Astrocyte of the hippocampus (primary cell): ENCODE results near the gene DTWD2.
"Not testable (repeated sequence)": the region's sequence is repeated elsewhere in the genome, so short reads cannot be mapped to it uniquely, and the experiment has no call there.

Experiments used
- DNase-seq: peaks from one replicate; pipeline ENCODE4 v3.0.0; 2011; ENCODE audit warnings: low read depth, low spot score

Gene DTWD2

GRCh38 chr5:118876852-118877251 lies 111.5 kb downstream of the DTWD2 start:
- DNase-seq = not testable (repeated sequence)

GRCh38 chr5:118875131-118875530 lies 113.2 kb downstream of the DTWD2 start:
- no peak for DNase-seq

GRCh38 chr5:118873417-118873816 lies 114.9 kb downstream of the DTWD2 start:
- no peak for DNase-seq

DNA sequence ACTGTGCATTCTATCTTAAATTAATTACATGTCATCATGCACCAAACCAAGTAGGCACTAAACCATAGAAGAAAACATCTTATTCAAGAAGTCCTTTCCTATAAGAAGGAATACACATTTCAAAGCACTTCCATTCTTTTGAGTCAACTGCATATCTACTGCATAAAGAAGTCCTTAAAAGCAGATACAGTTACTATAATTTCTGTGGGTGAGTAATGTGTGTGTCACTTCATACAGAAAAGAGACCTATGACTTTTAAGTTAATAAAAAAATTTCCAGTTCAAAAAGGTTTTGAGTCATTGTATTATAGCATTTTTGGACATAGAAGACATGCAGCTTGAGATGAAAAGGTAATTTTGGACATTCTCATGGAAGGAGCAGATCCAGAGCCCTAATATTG lies 125.0 kb downstream of the DTWD2 start:
- no peak for DNase-seq

DNA sequence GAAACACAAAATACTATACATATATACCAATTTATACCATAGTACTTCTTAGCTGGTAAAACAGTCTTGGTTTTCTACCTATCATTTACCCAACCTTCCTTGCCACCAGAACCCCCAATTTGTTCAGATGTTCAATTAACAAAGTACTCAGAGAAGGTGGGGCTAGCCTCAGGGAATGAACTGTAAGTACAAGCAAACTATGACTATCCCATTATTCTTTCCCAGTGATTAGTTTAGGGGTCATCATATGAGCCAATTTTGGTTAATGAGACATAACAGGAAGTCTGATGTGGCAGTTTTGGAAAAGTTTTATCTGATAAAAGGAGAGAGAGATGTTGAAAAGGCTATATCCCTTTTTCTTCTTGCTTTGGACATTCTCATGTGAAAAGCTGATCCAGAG lies 125.8 kb downstream of the DTWD2 start:
- DNase-seq = no peak

DNA sequence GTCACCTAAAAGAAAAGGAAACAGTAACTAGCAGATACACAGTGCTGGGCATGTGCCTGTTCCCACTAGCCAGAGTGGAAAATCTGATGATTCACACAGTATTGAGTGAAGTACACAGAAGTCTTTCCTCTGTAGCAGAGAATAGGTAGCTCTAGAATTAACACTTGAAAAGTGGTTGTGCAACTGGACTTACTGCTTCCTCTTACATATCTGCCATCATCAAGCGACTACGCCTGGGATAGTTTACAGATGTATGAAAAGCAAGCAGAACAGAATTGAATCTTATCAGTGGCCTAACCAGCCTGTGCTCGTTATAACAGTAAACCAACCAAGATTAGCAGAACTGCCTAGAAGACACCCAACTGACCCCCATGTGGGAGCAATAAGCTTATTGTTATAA lies 130.6 kb downstream of the DTWD2 start:
- DNase-seq = peak; percentile 61

DNA sequence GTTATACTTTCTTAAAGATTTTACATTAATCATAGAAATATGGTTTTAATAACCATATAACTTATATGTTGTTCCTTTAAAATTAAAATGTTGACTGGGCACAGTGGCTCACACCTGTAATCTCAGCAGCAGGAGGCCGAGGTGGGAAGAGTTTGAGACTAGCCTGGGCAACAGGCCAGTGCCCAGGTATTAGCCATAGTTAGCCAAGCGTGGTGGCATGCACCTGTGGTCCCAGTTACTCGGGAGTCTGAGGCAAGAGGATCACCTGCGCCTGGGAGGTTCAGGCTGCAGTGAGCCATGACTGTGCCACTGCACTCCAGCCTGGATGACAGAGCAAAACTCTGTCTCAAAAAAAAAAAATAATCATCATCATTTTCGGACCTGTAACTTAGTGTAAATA lies 133.5 kb downstream of the DTWD2 start:
- no peak for DNase-seq

- not testable (repeated sequence) for DNase-seq
These were observed 136.6 kb downstream of the DTWD2 start for GRCh38 chr5:118851785-118852184.

DNA sequence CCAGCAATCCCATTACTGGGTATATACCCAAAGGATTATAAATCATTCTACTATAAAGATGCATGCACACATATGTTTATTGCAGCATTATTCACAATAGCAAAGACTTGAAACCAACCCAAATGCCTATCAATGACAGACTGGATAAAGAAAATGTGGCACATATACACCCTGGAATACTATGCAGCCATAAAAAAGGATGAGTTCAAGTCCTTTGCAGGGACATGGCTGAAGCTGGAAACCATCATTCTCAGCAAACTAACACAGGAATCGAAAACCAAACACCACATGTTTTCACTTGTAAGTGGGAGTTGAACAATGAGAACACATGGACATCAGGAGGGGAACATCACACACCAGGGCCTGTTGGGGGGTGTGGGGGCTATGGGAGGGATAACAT lies 138.8 kb downstream of the DTWD2 start:
- DNase-seq = not testable (repeated sequence)

DNA sequence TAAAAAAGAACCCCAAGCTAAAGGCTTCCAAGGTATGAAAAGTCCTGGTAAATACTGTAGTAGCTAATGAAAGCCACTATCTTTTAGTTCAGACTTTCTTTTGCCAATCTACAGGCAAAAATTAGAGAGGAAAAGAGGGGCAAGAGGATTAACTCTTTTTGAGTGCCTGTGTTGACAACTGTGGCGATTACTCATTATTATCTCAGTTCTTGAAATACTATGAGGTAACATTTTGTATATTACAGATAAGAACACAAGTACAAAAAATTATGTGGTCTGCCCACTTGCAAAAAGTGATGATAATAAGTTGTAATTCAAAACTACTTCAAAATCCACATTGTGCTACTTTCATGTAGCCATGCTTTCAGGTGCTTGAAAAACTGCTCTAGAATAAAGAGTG lies 144.0 kb downstream of the DTWD2 start:
- DNase-seq = no peak

DNA sequence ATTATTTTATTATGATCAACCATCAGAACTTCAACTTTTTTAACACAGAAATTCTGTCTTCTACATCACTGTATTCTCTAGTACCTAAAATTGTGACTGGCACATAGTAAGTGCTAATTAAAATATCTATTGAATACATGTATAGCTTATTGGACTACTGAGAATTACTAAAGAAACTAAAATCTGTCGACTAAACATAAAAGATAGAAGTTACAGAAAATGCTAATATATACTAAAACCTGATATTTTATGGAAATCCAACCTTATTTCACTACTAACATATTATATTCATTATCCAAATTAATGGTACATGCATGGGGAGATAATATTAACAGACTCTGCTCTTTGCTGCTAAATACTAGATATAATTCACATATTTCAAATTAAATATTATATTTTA lies 153.6 kb downstream of the DTWD2 start:
- no peak for DNase-seq

DNA sequence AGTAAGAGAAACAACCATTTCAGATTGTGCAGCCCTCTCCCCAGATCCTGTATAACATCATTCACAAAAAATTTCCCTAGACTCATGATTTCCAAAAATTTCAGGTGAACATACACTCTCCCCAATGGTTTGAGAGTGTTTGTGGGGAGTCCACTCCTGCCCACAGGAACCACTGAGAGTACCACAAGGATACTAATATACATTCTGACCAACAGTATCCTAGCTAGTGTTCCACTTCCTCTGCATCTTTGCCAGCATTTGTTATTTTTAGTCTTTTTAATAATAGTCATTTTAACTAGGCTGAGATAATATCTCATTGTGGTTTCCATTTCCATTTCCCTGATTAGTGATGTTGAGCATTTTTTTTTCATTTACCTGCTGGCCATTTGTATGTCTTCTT lies 155.4 kb downstream of the DTWD2 start:
- DNase-seq = no peak

GRCh38 chr5:118825226-118825625 lies 163.1 kb downstream of the DTWD2 start:
- no peak for DNase-seq

DNA sequence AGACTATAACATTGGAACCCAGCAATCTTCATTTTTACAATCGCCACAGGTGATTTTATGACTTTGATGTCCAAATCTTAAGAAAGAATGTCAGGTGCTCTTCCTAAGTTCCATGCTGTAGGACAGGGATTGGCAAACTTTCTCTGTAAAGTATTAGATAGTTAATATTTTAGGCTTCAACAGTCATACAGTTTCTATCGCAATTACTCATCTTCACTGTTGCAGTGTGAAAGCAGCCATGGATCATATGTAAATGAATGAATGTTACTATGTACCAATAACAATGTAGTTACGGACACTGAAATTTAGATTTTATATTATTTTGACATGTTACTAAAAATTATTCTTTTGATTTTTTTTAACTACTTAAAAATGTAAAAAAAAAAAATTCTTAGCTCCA lies 169.7 kb downstream of the DTWD2 start:
- DNase-seq = no peak

GRCh38 chr5:118808441-118808840 lies 179.9 kb downstream of the DTWD2 start:
- no peak for DNase-seq

DNA sequence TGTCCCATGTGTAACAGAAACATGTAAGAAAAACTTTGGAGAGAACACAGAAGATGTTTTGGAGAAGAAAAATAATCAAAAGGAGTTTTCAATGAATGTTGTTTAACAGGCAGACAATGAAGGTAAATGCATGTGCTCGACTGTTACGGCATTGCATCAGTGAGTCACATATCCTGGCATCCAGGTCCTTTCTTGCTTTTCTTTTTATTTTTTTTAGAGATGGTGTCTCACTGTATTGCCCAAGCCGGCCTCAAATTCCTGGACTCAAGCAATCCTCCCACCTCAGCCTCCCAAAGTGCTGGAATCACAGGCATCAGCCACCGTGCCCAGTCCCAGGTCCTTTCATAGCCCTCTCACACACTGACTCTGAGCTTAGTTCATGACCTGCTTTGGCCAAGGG lies 181.8 kb downstream of the DTWD2 start:
- no peak for DNase-seq

DNA sequence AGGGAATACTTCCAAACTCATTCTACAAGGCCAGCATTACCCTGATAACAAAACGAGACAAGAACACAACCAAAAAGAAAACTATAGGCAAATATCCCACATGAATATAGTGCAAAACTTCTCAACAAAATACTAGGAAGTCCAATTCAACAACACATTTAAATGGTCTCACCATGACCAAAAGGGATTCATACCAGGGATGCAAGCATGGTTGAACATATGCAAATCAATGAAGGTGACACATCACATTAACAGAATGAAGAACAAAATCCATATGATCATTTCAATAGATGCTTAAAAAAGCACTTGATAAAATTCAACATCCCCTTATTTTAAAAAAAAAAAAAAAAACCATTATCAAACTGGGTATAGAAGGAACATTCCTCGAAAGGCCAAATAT lies 186.0 kb downstream of the DTWD2 start:
- no peak for DNase-seq

DNA sequence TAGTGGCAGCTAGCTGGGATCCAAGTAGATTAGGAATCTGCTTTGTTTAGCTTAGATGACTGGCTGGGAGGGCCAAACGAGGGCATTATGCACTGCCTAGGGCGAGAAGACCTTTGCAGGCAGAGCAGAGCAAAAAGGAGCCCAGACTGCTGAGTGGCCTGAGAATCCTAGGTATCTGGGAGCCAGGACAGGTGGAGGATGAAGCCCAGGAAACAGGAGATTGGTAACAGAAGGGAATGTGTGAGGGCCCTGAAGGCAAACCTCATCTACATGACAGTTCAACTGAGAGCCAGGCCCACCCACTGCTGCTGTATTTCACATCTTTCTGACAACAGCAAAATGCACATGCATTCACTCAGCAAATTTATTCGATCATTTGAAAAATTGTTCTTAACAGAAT lies 192.3 kb downstream of the DTWD2 start:
- DNase-seq = no peak

DNA sequence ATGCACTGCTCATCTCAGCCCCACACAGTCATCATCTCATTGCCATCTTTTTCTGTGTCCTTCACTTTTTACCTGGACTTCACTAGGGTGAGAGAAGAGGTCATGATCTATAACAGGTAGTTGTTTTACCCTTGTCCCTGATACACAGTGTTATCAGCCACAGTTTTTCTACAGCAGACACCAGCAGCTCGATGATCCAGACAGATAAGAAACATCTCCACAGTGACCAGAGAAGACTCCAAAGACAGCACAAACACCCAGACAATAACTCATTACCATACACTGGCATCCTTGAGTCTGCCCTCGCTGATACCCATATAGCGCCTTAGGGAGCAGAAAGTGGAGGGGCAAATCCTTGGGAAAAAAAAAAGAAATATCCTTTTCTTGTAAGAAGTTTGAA lies 194.1 kb downstream of the DTWD2 start:
- no peak for DNase-seq

DNA sequence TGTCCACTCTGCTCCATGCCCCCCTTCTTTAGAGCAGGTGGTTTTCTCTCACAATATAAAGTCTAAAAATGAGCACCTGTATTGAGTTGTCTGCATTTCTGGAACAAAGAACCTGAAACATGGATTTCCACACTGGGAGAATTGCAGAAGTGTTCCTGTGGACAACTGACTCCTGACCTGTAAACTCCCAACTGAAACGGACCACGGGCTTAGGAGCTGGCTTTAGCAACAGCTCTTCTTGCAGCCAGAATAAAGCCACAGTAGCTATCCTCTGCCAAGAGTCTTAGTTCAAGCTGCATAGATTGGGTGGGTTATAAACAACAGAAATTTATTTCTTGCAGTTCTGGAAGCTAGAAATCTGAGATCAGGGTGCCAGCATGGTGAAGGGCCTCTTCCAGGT lies 194.7 kb downstream of the DTWD2 start:
- no peak for DNase-seq

- DNase-seq = no peak
These were observed 195.3 kb downstream of the DTWD2 start for GRCh38 chr5:118793091-118793490.

DNA sequence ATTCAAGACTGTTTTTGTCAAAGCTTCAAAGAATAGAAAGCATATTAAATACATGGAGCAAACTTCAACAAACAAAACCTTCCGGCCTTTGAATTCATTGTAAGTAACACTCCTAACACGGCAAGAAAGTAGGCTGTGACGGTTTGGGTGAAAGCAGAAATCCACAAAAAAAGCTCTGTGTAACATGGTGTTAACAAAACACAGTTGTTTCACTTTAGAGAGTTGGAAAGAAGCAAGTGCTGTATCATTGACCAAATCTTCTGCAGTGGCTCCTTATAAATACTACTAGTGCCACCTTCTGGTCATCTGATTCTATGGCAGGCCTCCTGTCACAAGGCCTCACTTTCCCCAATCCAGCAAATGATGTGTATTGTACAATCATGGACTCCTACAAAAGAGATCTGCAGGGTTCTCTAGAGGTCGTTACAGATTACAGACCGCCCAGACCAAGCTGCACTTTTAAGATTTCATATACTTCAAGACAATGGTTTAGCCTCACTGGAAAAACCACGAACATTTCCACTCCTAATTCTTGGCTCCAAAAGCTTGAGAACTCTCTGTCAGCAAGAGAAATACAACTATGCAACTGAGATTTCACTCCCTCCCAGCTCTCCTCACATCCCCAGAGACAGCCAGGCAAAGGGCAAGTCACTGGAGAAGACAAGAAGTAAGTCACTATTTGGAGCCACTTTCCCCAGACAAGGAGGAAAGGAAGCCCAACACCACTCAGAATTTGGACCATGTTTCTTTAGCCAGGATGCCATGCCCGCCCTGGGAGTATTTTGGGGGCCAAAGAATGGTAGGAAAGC lies 196.2 kb downstream of the DTWD2 start:
- peak; percentile 84 for DNase-seq

GRCh38 chr5:118789366-118789765 lies 199.0 kb downstream of the DTWD2 start:
- no peak for DNase-seq

GRCh38 chr5:118788351-118788750 lies 200.0 kb downstream of the DTWD2 start:
- DNase-seq = no peak
